HTERT RPE-1 (cell line): ENCODE results near the gene BOLA1.
"Not testable (repeated sequence)": the region's sequence is repeated elsewhere in the genome, so short reads cannot be mapped to it uniquely, and the experiment has no call there.

Source experiments
- in situ Hi-C: fragments of 300-500 bp; cut with MboI; formaldehyde crosslinking; loops from 4 replicates; pipeline ENCODE4 v1.14.3; 2020; ENCODE audit warnings: low sequenced_read_pairs

BOLA1 gene

DNA sequence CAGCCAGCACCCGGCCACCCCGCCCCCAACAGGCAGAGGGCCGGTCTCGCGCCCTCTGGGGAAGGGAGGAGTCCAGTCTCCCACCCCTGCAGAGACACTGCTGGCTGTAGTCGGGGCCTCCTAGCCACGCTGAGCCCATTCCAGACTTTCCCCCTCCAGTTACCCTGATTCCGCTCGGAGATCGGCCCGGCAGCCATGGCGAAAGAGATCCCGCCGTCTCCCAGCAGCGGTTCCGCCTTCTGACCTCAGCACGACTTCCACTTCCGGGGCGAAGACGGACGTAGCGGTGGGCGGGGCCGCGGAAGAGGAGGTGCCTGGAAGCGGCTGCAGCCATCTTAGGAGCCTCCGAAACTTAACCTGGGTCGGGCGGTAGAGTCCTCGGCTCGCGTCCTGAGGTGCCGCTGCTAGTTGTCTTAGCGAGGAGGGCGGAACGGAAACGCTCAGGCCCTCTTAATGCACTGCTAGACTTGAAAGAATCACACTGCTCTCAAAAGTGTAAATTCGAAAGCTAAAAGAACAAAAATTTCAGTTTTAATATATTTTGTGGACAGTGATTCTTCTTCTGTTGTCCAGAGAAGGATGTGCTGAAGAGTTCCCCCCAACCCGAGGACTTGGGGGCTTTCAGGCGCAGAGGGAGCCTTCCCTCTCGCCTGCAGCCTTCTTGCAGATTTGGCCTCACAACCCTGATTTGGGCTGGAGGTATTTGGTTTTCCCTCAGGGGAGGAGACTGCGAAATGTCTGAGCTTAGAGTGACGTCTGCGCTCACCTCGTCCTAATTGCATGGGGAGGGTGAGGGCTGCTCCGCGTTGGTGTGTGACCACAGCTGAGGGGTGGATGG, 28.4 kb downstream of the BOLA1 start, which contains the start of gene SF3B4:
Gene SF3B4 (minus strand): TSS at position 241 of the 838 bp plus-strand sequence. CDS start 44 bp downstream, at position 197.
- in situ Hi-C loops = no loop called here

- in situ Hi-C loops = no loop called here
These were observed 29.0 kb downstream of the BOLA1 start for GRCh38 chr1:149928401-149928724.

- in situ Hi-C loops = no loop called here
These were observed 30.5 kb downstream of the BOLA1 start for GRCh38 chr1:149929856-149930255.

DNA sequence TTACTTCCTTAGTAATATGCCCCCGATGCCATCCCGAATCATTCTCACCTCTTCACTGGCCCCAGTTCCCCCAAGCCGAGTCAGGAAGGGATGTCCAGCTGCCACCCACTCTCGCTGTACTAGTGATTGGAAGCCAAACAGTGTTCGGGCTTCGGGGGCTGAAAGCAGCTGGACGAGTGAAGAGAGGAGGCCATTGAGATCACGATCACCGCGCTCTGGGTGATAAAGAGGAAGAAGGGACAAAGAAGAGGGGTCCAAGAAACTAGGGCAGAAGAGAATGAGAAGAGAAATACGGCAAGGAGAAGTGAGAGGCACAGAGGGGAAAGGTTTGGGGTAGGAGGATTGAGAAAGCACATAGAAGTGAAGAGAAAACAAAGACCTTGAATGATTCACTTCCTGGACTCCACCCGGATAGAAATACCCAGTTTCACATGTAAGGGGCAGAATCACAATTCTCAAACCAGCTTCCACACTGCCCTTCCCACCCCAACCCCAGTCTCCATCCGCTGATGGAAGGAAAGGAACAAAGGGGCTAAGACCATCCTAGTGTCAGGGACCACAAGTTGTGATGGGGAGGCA, 31.9 kb downstream of the BOLA1 start:
- in situ Hi-C loops = no loop called here

DNA sequence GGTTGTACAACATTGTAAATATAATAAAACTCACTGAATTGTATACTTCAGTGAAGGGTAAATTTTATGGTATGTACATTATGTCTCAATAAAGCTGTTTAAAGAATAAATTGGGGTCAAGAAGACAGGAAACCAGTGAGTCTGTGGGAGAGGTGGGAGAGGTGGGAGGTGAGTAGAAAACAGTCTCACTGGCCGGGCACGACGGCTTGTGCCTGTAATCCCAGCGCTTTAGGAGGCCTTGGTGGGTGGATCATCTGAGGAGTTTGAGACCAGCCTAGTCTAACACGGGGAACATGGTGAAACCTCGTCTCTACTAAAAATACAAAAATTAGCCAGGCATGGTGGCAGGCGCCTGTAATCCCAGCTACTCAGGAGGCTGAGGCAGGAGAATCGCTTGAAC, 33.1 kb downstream of the BOLA1 start:
- in situ Hi-C loops = no loop called here

DNA sequence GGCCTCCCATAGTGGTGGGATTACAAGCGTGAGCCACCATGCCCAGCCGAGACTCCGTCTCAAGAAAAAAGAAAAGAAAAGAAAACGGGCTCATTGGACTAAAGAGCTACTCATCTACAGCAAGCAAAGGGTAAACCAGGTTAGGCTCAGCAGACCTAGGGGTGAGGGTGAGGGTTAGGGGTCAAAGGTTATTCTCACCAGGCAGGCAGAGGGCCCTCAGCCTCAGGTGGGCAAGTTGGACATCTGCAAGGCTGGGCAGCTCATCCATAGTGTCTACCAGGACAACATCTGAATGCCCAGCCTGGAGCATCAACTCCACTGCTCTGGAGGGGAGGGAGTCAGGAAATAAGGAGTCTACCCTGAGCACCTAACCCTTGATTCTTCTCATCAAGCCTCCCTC, 33.8 kb downstream of the BOLA1 start:
- in situ Hi-C loops = no loop called here

- in situ Hi-C loops = no loop called here
These were observed 35.0 kb downstream of the BOLA1 start for GRCh38 chr1:149934356-149934755.

GRCh38 chr1:149936170-149936991, 37.0 kb downstream of the BOLA1 start, which contains the start of gene MTMR11:
Gene MTMR11 (minus strand): TSS chr1:149936879. CDS start chr1:149936647, 232 bp downstream.
- in situ Hi-C loops = no loop called here

DNA sequence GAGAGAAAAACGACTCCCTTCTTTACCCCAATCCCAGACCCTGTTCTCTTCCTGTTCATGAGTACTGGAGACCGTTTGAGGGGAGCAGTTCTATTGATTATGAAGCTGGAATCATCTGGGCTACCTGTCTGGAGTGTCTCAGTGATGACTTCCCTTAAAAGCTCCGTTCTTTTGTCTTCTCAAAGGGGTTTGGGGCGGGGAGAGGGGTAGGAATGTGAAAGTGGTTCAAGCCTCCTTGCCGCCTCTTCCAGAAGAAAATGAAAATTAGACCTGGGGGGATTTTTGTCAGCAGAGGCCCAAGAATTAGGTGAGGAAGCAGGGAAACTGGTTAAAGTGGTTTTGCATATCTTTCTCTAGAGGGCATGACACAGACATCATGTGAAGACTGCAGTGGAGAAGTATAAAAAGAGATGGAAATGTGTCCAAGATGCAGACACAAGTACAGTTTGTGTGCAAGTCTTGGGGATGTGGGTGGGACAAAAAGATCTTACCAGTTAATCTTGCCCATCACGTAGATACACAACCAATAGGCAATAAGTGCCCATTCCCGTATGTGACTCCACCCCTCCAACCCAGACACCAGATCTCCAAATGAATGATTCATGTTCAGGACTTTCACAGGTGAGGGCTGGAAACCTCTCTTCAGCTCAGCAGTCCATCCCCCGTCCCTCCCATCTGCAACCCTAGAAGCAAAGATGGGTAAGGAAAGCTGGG, 37.8 kb downstream of the BOLA1 start:
- in situ Hi-C loops = no loop called here

DNA sequence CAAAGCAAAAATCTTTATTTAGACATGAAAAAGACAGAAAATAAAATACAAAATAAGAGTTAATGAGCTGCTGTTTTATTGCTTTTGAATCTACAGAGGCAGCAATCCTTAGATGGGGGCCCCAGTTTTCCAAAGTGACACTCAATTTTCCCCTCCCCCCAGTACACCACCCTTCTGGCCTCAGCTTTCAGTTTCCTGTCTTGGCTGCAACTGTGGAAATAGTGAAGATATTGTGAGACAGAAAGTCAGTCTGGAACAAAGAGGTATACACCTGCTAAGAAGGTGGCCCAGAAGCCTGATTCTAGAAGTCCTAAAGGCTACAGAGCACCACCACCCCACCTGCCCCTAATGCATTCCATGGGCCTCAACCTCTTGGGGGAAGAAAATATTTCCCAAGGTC, 38.4 kb downstream of the BOLA1 start:
- in situ Hi-C loops = no loop called here

DNA sequence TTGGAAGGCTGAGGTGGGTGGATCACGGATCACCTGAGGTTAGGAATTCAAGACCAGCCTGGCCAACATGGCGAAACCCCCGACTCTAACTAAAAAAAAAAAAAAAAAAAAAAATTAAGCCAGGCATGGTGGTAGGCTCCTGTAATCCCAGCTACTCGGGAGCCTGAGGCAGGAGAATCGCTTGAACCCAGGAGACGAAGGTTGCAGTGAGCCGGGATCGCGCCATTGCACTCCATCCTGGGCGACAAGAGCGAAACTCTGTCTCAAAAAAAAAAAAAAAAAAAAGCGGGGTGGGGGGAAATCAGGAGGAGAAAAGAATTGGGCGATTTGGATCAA, 39.3 kb downstream of the BOLA1 start:
- in situ Hi-C loops = not testable (repeated sequence)

- in situ Hi-C loops = no loop called here
These were observed 41.1 kb downstream of the BOLA1 start for GRCh38 chr1:149940427-149940826.

- in situ Hi-C loops = no loop called here
These were observed 42.8 kb downstream of the BOLA1 start for GRCh38 chr1:149942207-149942606.

- in situ Hi-C loops = no loop called here
These were observed 43.5 kb downstream of the BOLA1 start for GRCh38 chr1:149942885-149943284.

DNA sequence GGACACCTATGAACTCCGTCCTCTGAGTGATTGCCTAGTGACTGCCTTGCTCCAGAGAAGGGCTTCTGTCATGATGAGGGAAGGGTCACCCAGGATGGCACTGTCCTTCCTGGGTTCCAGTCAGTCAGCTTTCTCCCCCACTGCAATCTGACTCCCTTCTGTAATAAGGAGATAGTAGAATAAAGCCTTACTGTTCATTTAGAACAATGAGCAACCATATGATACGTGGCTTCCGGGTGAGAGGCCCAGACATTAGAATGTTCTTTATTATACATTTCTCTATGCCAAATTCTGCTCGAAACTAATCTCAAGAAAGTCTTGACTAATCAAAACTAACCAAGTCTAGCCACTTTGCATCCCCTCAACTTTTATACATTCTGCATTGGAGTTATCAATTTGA, 45.8 kb downstream of the BOLA1 start:
- in situ Hi-C loops = no loop called here

GRCh38 chr1:149949911-149950310, 50.5 kb downstream of the BOLA1 start:
- in situ Hi-C loops = no loop called here
